ENCODE data around the gene NEK11. TPM values are rescaled to one million over a fixed set of nuclear protein-coding genes. Genes with fewer than 3 reads are reported as not detected.

The NEK11 gene
- total RNA-seq, 2 donors from 2014 or later: 2.3 to 3.4 TPM

DNA sequence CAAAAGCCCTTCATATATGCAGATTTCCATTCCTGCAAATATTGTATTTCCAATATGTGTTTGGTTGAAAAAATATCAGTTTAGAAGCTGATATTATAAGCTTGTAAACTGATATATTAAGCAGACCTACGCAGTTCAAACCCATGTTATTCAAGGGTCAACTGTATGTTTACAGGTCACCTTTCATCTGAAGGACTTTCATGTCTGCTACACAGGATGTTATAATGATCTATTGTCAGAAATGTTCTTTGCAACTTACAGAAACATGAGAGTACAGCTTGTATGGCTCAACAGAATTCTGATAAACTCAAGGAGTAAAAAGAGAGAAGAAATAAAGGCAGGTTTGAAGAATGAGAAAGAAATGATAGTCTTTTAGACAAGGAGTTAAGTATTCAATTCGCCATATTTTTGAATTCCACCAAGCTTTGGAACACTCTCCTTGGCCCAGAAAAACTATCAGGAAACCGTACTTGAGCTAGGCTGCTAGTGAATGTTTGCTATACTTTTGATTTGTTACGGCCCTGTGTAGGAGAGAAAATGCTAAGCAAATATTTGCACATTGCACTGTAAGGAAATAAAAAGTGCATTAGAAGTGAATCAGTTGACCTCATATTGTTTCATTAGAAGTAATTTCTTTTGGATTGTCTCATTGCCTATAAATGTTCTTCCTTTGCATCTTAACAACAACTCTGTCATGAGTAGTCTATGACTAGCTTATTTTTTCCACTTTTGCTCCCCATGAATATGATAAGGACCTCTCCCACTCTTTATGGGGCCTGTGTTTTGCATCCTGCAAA lies 81.2 kb downstream of the NEK11 start:
- intact Hi-C loops (cut with DNase I): no loop called here
- DNase-seq: no peak
- no peak for ATAC-seq

- DNase-seq: no peak
- intact Hi-C loops (cut with DNase I): no loop called here
- ATAC-seq: no peak
Measured at GRCh38 chr3:131109156-131109555, 82.5 kb downstream of the NEK11 start.

DNA sequence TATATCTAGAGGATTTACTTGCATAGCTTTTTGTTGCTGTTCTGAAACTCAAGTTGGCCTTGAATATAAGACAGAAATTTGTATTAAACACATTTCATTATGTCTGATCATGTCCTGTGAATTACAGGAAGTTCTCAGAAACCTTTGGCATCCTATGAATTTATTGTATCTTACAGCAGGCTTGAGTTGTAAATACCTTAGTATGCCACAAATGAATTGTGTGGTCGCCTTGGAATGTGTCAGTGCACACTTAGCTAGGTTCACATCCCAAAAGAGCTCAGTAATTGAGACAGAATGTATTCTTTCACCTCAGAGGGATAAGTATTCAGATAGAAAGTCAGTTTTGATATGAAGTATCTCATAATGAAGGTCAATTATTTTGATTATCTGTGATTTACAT lies 83.4 kb downstream of the NEK11 start:
- ATAC-seq (no peak), DNase-seq (no peak)
- intact Hi-C loops (cut with DNase I): no loop called here

- intact Hi-C loops (cut with DNase I): no loop called here
- ATAC-seq (no peak), DNase-seq (no peak)
Measured at GRCh38 chr3:131114256-131114655, 87.6 kb downstream of the NEK11 start.

DNA sequence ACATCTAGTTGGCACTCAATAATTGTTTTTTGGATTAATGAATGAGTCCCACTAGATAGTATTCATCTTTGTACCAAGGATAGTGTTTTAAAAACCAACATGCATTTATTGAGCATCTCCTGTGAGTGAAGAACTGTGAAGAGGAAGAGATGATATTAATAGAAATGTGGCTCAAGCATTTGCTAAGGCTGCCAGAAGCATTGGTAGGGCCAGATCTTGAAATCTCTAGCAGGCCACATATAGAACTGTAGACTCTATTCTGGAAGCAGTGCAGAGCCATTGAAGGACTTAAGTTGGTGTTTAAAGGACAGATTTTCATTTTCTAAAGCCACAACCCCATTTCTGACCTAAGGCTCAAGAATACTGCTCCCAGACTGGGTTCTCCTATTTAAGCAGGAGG lies 99.0 kb downstream of the NEK11 start:
- DNase-seq (no peak), ATAC-seq (no peak)
- intact Hi-C loops (cut with DNase I): no loop called here

DNA sequence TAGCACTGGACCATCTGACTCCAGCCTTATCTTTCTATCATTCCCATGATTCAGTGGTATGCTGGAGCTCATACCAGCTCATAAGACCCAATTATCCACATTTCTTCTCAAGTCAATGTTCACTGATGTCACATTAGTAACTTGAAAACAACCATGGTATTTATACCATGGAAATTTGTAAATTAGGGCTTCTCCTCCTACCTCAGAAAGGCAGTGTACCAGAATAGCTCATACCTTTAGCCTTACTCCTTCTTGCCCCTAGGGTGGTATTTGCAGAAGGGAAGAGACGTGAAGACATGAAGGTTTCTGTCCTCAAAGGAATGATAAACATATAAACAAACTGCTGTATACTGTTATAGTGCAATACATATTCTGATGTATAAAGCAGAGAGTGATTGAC lies 114.2 kb downstream of the NEK11 start:
- intact Hi-C loops (cut with DNase I): no loop called here
- ATAC-seq (no peak), DNase-seq (no peak)

DNA sequence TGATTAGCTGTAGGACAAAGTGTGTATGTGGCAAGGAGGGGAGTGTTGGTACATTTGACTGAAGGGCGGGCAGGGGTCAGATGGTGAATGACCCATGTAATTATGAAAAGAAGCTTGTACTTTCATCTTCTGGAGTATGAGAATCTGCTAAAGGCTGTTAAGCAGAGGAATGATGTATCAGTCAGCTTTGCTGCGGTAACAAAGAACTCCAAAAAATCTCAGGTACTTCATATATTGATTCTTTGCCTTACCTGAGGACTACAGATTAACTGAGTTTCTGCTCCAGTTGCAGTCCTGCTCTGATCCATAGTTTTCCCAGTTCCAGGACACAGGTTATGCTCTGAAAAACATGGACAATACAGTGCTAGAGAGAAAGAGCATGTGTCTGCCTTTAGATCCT lies 115.1 kb downstream of the NEK11 start:
- intact Hi-C loops (cut with DNase I): no loop called here
- DNase-seq (no peak), ATAC-seq (no peak)

DNA sequence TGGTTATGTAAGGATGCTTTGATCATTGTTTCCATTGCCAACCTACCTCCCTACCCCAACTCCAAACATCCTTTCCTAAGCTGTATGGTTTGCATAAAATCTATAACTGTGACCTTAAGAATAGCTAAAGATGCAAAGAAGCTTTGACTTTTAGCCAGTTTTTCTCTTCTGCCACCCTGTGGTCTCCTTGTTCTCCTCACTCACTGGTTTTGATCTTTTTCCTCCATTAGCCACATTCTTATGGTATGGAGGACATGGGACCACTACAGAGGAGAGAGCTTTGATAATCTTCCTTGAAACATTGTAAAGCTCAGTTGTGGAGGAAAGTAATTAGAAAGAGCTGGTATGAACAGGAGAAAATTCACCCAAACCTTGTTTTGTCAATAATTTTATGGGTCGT lies 115.9 kb downstream of the NEK11 start:
- ATAC-seq: no peak
- intact Hi-C loops (cut with DNase I): no loop called here

DNA sequence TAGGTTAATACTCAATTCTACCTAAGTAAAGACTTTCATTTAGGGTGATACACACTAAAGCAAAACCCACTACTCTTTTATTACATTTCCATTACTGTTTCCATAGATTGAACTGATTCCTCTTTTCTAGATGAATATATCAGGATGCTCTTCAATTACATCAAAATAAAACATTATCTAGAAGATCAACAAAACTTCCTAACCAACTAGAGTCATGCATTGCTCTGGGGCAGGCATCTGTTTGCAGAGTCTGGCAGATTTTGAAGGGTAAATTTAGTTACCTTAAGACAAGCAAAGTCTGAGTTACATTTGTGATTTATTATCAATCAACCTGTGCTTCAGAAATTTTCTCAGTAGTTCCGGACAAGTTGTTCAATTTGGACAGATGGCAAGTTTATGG lies 117.1 kb downstream of the NEK11 start:
- intact Hi-C loops (cut with DNase I): no loop called here
- no peak for DNase-seq
- no peak for ATAC-seq

More for the DNA sequence above, 115.9 kb downstream of the NEK11 start:
- no peak for DNase-seq

DNA sequence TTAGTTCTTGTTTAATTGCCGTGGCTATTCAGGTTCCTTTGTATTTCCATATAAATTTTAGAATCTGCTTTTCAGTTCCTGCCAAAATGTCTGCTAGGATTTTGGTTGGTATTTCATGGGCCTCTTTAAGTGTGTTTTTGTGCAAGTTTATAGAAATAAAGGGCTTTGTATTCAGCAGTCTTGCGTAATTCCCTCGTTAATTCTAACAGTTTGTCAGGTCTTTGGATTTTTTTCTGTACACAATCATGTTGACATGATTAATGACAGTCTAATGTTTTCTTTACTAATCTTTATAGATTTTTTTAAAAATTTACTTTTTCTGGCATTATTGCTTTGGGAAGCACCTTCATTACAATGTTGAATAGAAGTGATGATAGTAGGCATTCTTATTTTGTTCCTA lies 120.9 kb downstream of the NEK11 start:
- no peak for ATAC-seq
- intact Hi-C loops (cut with DNase I): no loop called here
- DNase-seq: no peak

DNA sequence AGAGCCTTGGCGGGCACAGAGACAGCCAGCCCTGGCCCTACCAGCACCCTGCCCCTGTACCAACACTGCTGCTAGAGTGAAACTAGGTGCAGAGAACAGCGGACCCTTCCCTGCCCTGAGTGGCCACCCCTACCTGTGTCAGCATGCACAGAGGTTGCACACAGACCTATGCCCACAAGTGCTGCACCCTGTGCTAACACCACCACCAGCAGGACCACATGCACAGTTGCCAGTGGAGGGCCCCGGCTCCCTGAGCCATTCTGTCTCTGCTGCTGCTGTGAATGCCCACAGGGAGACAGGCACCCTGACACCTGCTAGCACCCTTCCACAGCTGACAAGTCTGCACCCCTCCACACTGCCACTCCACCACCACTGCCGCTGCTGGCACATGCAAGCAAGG lies 131.8 kb downstream of the NEK11 start:
- no peak for ATAC-seq

DNA sequence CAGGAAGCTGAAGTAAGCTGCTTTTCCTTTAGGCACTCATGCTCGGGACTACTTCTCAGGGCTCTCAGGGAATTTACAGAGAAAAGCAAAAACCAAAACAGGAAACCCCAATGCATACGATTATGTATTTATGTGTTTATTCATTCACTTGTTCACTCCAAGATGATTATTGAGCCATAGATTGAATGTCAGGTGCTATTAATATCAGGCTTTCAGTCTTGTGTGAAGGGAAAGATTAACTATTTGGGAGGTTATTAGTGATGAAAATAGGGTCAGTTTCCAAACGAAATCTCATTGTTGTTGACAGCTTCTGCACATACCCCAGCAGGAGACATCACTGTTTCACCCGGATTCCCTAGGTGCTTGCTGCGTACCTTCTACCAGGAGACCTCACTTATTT lies 135.8 kb downstream of the NEK11 start:
- ATAC-seq (no peak), DNase-seq (no peak)
- intact Hi-C loops (cut with DNase I): no loop called here

More for the DNA sequence above, 131.8 kb downstream of the NEK11 start:
- no peak for DNase-seq
- intact Hi-C loops (cut with DNase I): no loop called here

GRCh38 chr3:131167867-131168266 lies 141.2 kb downstream of the NEK11 start:
- DNase-seq (no peak), ATAC-seq (no peak)
- intact Hi-C loops (cut with DNase I): no loop called here

GRCh38 chr3:131169331-131169730 lies 142.7 kb downstream of the NEK11 start:
- DNase-seq: no peak
- ATAC-seq: no peak
- intact Hi-C loops (cut with DNase I): no loop called here

GRCh38 chr3:131172502-131173200 lies 146.0 kb downstream of the NEK11 start:
- ATAC-seq: no peak
- intact Hi-C loops (cut with DNase I): no loop called here
- DNase-seq: no peak

- peak in 1 of 2 donors; percentile 59 for ATAC-seq
- DNase-seq: no peak
- intact Hi-C loops (cut with DNase I): no loop called here
Measured at GRCh38 chr3:131174752-131175151, 148.1 kb downstream of the NEK11 start.

DNA sequence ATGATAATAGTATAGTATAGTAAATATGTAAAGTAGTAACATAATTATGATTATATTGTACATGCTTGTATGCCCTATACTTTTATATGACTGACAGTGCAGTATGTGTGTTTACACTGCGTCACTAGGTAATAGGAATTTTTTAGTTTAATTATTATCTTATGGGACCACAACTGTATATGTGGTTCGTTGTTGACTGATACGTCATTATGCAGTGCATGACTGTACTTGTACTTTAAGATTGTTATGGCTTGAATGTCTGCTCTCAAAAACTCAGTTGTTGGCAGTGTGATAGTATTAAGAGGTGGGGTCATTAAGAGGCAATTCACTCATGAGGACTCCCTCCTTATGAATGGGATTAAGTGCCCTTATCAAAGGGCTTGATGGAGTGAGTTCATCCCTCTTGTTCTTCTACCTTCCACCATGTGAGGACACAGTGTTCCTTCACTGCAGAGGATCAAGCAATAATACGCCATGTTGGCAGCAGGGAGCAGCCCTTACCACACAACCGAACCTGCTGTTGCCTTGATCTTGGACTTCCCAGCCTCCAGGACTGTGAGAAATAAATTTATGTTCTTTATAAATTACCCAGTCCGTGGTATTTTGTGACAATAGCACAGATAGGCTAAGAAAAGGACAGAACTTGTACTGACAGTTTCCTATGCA lies 152.2 kb downstream of the NEK11 start:
- ATAC-seq: no peak
- intact Hi-C loops (cut with DNase I): no loop called here

GRCh38 chr3:131192701-131193100 lies 166.0 kb downstream of the NEK11 start:
- no peak for DNase-seq
- ATAC-seq: no peak
- intact Hi-C loops (cut with DNase I): no loop called here

More for the DNA sequence above, 152.2 kb downstream of the NEK11 start:
- DNase-seq: no peak

DNA sequence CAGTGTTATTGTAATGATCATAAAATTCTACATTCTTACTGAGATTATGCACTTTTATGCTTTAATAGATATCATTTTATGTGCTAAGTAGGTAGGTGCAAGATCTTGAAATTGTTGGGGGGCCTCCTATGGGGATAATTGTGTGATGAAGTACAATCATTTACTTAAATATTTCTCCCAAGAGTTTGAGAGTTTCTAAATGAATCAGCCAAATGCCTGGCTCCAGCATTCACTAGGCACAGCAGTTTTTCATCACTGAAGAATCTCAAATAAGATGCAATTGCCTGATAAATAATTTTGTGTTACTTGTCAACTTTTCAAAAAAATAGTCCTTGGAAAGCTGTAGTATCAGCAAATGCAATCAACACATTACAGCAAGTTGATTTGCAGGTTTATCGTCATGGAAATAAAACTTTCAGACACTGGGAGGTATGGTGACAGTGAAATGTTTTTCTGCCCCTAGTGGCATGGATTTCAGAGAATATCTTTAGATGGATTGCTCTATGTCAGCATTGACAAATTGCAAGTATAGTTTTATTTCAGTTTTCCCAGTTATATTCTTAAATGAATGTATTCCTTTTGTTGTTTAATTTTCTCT lies 167.1 kb downstream of the NEK11 start:
- intact Hi-C loops (cut with DNase I): no loop called here
- DNase-seq (no peak), ATAC-seq (no peak)

- ATAC-seq (no peak), DNase-seq (no peak)
- intact Hi-C loops (cut with DNase I): no loop called here
Measured at GRCh38 chr3:131194816-131195215, 168.1 kb downstream of the NEK11 start.
